IMR-90 (cell line): ENCODE data around the gene GRK5.

Experiments
- TF ChIP-seq, protein P1 (sequence below): fragments of 150-350 bp; IDR thresholded peaks from 2 replicates; pipeline ENCODE4 v1.6.1; 2016; ENCODE audit warnings: low read depth, mild to moderate bottlenecking, low read length, moderate library complexity, borderline replicate concordance
- TF ChIP-seq, protein P2 (sequence below): conservative IDR thresholded peaks from 2 replicates; pipeline ENCODE4 v1.5.1; 2012; ENCODE audit warnings: mild to moderate bottlenecking, low read depth, low read length, improper control_type of control experiment

- TF ChIP-seq, protein P1, sequence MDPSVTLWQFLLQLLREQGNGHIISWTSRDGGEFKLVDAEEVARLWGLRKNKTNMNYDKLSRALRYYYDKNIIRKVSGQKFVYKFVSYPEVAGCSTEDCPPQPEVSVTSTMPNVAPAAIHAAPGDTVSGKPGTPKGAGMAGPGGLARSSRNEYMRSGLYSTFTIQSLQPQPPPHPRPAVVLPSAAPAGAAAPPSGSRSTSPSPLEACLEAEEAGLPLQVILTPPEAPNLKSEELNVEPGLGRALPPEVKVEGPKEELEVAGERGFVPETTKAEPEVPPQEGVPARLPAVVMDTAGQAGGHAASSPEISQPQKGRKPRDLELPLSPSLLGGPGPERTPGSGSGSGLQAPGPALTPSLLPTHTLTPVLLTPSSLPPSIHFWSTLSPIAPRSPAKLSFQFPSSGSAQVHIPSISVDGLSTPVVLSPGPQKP: no peak
- TF ChIP-seq, protein P2, sequence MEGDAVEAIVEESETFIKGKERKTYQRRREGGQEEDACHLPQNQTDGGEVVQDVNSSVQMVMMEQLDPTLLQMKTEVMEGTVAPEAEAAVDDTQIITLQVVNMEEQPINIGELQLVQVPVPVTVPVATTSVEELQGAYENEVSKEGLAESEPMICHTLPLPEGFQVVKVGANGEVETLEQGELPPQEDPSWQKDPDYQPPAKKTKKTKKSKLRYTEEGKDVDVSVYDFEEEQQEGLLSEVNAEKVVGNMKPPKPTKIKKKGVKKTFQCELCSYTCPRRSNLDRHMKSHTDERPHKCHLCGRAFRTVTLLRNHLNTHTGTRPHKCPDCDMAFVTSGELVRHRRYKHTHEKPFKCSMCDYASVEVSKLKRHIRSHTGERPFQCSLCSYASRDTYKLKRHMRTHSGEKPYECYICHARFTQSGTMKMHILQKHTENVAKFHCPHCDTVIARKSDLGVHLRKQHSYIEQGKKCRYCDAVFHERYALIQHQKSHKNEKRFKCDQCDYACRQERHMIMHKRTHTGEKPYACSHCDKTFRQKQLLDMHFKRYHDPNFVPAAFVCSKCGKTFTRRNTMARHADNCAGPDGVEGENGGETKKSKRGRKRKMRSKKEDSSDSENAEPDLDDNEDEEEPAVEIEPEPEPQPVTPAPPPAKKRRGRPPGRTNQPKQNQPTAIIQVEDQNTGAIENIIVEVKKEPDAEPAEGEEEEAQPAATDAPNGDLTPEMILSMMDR: no peak
Observed at GRCh38 chr10:119346095-119346832, 138.9 kb downstream of the GRK5 start.
